Measurements from ENCODE around the gene WNT11. TPM values are rescaled to one million over a fixed set of nuclear protein-coding genes. Genes with fewer than 3 reads are reported as not detected.

The WNT11 gene
- total RNA-seq, 1 experiment from 2014 or later: 0.40 TPM

- Histone ChIP-seq H3K4me2 (ENCODE audit: low read length) (no peak overlapping the region), H3K9me3 (ENCODE audit: low read length) (no peaks in the 10 kb centered on the region), H3K9ac (ENCODE audit: low read length) (no peak overlapping the region), H3K4me1 (ENCODE audit: insufficient read depth, low read length) (no peaks in the 10 kb centered on the region), H2AFZ (ENCODE audit: low read length) (no peak overlapping the region), H3K36me3 (ENCODE audit: low read depth, low read length) (no peaks in the 10 kb centered on the region), H4K20me1 (ENCODE audit: low read length) (no peaks in the 10 kb centered on the region), H3K4me3 (ENCODE audit: low read length) (no peak overlapping the region), H3K79me2 (ENCODE audit: low read length) (no peaks in the 10 kb centered on the region), H3K27me3 (ENCODE audit: low read length) (no peaks in the 10 kb centered on the region), H3K9me2 (replicated peaks; ENCODE audit: low read length) (no peaks in the 10 kb centered on the region), H3K27ac (ENCODE audit: low read length) (no peak overlapping the region), H3F3A (ENCODE audit: low read length, unreplicated experiment) (no peaks in the 10 kb centered on the region)
- no peak for DNase-seq
- ChIA-PET POLR2A (ENCODE audit: unreplicated experiment) (no interaction called here), CTCF (no interaction called here)
- TF ChIP-seq EZH2phosphoT487 (IDR thresholded peaks at IDR 0.05; ENCODE audit: borderline replicate concordance, low read length): no peak
- TF ChIP-seq EZH2 (IDR thresholded peaks at IDR 0.05; ENCODE audit: low read length, unreplicated experiment): no peak
- TF ChIP-seq CTCF (conservative IDR thresholded peaks at IDR 0.05; ENCODE audit: low read depth, low read length): no peak
- intact Hi-C loops (cut with micrococcal nuclease): no loop called here
- BruUV-seq (replicated peaks): no TSS peak
- ATAC-seq: no peak
Measured at GRCh38 chr11:76179147-76179546, 27.2 kb downstream of the WNT11 start.

DNA sequence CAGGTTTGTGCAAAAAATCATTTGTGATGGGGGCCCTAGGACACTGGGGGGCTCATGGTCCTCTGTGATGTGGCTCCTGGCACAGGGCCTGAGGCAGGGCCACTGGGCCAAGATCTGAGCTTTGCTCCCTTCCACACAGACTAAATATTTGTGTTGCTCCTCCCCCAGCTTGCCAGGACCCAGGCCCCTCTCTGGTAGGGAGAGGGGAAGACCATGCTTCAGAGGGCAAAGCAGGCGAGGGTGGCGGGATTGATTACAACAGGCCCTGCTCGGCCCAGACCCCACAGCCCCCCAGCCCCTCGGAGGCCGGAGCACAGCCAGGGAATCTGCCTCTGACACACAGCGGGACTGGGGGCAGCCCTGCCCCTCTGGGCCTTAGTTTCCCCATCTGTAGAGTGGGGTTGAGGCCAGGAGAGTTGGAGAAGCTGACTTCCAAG lies 29.0 kb downstream of the WNT11 start:
- H3K79me2 ChIP-seq (ENCODE audit: low read length): no peaks in the 10 kb centered on the region
- TF ChIP-seq EZH2 (IDR thresholded peaks at IDR 0.05; ENCODE audit: low read length, unreplicated experiment) (no peak), CTCF (conservative IDR thresholded peaks at IDR 0.05; ENCODE audit: low read depth, low read length) (no peak), EZH2phosphoT487 (IDR thresholded peaks at IDR 0.05; ENCODE audit: borderline replicate concordance, low read length) (no peak)
- no peak overlapping the region for H3K4me2 ChIP-seq (ENCODE audit: low read length)
- intact Hi-C loops (cut with micrococcal nuclease): no loop called here
- no TSS peak for BruUV-seq (replicated peaks)
- H3K36me3 ChIP-seq (ENCODE audit: low read depth, low read length): no peaks in the 10 kb centered on the region
- no peaks in the 10 kb centered on the region for H3K9me3 ChIP-seq (ENCODE audit: low read length)
- H2AFZ ChIP-seq (ENCODE audit: low read length): no peak overlapping the region
- H4K20me1 ChIP-seq (ENCODE audit: low read length): no peaks in the 10 kb centered on the region
- H3K4me3 ChIP-seq (ENCODE audit: low read length): no peak overlapping the region
- H3K27ac ChIP-seq (ENCODE audit: low read length): no peak overlapping the region
- DNase-seq (no peak), ATAC-seq (no peak)
- ChIA-PET POLR2A (ENCODE audit: unreplicated experiment) (no interaction called here), CTCF (no interaction called here)
- H3K27me3 ChIP-seq (ENCODE audit: low read length): no peaks in the 10 kb centered on the region
- no peaks in the 10 kb centered on the region for H3K9me2 ChIP-seq (replicated peaks; ENCODE audit: low read length)
- H3F3A ChIP-seq (ENCODE audit: low read length, unreplicated experiment): no peaks in the 10 kb centered on the region
- H3K9ac ChIP-seq (ENCODE audit: low read length): no peak overlapping the region
- no peaks in the 10 kb centered on the region for H3K4me1 ChIP-seq (ENCODE audit: insufficient read depth, low read length)

- Histone ChIP-seq H2AFZ (ENCODE audit: low read length) (no peak overlapping the region), H3K9me2 (replicated peaks; ENCODE audit: low read length) (no peaks in the 10 kb centered on the region), H3K27me3 (ENCODE audit: low read length) (no peaks in the 10 kb centered on the region), H3K9ac (ENCODE audit: low read length) (no peak overlapping the region), H3K4me3 (ENCODE audit: low read length) (no peak overlapping the region), H3K79me2 (ENCODE audit: low read length) (no peaks in the 10 kb centered on the region), H3K9me3 (ENCODE audit: low read length) (no peaks in the 10 kb centered on the region), H3F3A (ENCODE audit: low read length, unreplicated experiment) (no peaks in the 10 kb centered on the region), H3K4me1 (ENCODE audit: insufficient read depth, low read length) (no peaks in the 10 kb centered on the region), H3K36me3 (ENCODE audit: low read depth, low read length) (no peaks in the 10 kb centered on the region), H3K27ac (ENCODE audit: low read length) (no peak overlapping the region), H4K20me1 (ENCODE audit: low read length) (no peaks in the 10 kb centered on the region), H3K4me2 (ENCODE audit: low read length) (no peak overlapping the region)
- no peak for TF ChIP-seq EZH2 (IDR thresholded peaks at IDR 0.05; ENCODE audit: low read length, unreplicated experiment)
- TF ChIP-seq EZH2phosphoT487 (IDR thresholded peaks at IDR 0.05; ENCODE audit: borderline replicate concordance, low read length): no peak
- TF ChIP-seq CTCF (conservative IDR thresholded peaks at IDR 0.05; ENCODE audit: low read depth, low read length): no peak
- ChIA-PET POLR2A (ENCODE audit: unreplicated experiment) (no interaction called here), CTCF (no interaction called here)
- BruUV-seq (replicated peaks): no TSS peak
- intact Hi-C loops (cut with micrococcal nuclease): no loop called here
- no peak for DNase-seq
- no peak for ATAC-seq
Measured at GRCh38 chr11:76176463-76176862, 29.8 kb downstream of the WNT11 start.
